ENCODE data around the gene UCN2.

- no peak for TF ChIP-seq POLR2A (IDR thresholded peaks at IDR 0.05)
- TF ChIP-seq, protein P1, sequence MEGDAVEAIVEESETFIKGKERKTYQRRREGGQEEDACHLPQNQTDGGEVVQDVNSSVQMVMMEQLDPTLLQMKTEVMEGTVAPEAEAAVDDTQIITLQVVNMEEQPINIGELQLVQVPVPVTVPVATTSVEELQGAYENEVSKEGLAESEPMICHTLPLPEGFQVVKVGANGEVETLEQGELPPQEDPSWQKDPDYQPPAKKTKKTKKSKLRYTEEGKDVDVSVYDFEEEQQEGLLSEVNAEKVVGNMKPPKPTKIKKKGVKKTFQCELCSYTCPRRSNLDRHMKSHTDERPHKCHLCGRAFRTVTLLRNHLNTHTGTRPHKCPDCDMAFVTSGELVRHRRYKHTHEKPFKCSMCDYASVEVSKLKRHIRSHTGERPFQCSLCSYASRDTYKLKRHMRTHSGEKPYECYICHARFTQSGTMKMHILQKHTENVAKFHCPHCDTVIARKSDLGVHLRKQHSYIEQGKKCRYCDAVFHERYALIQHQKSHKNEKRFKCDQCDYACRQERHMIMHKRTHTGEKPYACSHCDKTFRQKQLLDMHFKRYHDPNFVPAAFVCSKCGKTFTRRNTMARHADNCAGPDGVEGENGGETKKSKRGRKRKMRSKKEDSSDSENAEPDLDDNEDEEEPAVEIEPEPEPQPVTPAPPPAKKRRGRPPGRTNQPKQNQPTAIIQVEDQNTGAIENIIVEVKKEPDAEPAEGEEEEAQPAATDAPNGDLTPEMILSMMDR (IDR thresholded peaks at IDR 0.05): peak; percentile 92 to 98 (median 96)
Observed at GRCh38 chr3:48548729-48549705, 14.6 kb downstream of the UCN2 start.

Data from tibial nerve (tissue), 3 donors.